Daoy (cell line): ENCODE measurements around the gene PPP1R14C. TPM values are rescaled to one million over a fixed set of nuclear protein-coding genes. Genes with fewer than 3 reads are reported as not detected.
"Not testable (repeated sequence)": the region's sequence is repeated elsewhere in the genome, so short reads cannot be mapped to it uniquely, and the experiment has no call there.

Source experiments
- DNase-seq: peaks from one replicate; pipeline ENCODE4 v3.0.0-alpha.2; 2015; ENCODE audit warnings: low read depth
- total RNA-seq: library from RNA; depleted of rRNA; stranded (reverse); fragments of >200 nt; shearing (Covaris generic); gene quantifications from 2 replicates; pipeline ENCODE4 v1.2.3, GENCODE V29; 2014

The PPP1R14C gene
- total RNA-seq, 1 experiment from 2014 or later, result 12.3 TPM

DNA sequence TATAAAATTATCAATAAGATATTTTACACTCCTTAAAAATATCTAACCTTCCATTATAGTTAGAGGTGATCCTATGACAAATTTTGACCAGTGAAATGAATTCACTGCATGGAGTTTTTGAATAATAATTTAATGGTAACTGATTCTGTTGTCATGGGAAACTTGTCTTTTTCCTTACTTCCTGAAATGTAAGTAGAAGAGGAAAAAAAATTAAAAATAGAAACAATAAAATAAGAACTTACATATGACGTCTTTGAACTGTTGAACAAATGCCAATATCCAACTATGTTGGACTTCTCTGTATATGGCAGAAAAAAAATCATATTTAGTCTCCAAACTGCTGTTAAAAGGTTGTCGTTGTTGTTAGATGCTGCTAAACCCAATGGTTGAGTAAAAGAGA lies 26.3 kb downstream of the PPP1R14C start:
- DNase-seq, result no peak

DNA sequence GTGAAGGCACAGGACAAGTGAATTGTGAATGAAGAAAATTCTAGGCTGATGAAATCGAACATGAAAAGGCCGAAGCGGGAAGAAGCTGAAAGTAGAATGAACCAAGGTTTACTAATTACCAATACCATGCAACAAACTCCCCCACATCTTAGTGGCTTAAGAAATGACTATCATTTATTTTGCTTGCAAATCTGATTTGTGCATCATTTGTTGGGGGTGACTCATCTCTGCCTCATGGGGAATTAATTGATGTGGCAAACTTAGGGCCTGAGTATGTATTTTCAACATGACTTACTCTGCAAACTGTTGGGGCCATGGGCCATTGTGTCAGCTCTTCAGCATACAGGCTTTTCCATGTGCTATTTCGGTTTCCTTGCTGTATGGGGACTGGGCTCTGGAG lies 26.8 kb downstream of the PPP1R14C start:
- DNase-seq, result peak; percentile 86

DNA sequence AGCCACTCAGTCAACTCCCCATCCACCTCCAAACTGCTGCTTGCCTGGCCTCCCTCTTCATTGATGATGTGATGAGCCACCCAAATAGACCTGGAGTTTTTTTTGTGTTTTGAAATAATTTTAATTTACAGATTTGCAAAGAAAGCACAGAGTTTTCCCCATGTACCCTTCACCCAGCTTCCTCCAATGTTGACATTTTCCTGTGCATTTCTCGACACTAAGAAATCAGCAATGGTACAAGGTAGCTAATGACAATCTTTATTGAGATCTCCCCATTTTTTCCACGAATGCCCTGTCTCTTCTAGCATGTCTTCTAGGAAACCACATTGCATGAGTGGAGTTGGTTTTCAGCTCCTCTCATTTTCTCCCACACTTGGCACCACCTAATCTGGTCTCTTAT lies 30.1 kb downstream of the PPP1R14C start:
- no peak for DNase-seq

DNA sequence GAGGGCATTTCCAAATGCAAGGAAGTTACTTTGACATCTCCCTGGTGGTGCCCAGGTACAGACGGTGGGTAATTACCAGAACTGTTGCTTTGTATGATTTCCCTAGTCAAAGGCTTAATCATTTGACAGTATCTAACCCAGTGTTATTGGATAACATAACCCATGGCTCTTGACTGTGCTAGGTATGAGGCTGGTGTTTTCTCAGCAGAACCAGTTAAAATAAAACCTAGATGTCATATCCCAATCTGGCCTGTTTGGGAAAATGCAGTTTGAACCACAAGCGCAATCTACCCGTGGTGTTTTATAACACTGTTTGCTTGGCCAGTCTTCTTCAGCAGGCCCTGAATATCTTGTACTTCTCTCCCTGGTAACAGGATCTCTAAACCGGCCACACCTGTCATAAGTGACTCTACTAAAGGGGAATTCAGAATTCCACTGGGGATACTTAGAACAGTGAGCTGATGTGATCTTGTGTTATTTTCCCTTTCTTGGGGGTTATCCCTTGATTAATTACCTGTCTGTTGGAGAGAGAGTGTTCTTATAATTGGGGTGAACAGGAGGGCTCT lies 32.8 kb downstream of the PPP1R14C start:
- no peak for DNase-seq

DNA sequence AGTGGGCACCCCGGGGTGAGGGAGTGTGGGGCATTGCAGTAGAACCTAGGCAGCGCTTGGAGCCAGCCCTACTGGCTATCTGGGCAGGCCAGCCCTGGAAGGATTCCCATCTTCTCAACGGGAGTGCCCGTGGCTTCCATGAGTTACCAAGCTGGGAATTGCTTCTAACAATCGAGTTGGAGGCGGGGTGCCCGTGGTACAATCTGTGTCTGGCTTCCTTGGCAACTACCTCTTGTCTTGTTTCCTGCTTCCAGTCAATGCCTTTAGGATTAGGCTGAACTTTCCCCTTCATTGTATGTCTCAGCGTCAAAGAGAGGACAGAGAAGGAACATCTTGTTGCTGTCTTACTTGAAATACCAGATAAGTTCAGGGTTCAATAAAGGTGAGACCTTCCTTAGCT lies 33.3 kb downstream of the PPP1R14C start:
- DNase-seq, result peak; percentile 52

DNA sequence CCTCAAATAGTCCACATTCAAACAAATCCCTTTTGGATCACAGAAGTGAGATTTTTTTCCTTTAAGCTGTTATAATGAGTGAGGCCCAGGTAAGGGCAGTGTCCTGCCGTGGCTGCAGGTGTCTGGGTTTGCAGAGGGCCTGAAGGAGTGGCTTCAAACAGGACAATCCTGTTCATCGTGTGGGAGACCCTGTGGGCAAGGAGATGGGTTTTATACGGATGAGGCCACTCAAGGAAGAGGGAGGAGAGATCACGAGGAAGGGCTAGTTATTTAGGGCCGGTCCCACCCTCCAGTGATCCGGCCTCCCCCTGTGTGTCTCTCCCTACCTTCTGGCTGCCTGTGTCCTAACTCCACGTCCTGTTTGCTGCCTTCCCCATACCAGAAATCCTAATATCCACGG lies 33.8 kb downstream of the PPP1R14C start:
- no peak for DNase-seq

DNA sequence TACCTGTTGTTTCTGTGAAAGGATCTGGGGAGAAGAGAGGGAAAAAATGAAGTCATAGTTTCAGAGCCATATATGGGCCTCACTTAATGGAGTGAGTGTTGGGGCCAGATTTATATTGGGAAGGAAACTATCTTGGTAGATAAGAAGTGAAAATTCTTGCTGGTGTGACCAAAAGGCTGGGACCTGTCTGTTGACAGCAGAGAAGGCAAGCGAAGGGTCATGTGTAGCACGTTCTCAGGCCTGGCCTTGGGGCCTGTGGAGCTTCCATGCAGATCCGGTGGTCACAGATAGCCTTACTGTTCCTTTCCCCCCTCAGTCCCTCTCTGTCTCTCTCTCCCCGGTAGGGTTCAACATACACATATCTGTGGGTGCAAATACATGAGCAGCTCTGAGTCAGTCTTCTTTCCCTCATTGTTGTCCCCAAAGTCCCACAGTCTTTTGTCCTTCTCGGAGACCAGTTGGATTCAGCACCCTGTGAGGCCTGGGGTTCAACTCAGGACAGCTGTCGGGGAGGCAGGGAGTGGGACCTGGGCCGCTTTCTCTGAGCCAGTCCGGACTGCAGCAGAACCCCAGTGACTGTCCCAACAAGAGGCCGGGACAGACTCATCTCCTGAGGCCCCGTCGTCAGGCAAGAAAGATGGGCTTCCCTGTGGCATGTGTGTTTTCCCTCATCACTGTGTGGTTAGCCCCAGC lies 34.6 kb downstream of the PPP1R14C start:
- DNase-seq, result no peak

DNA sequence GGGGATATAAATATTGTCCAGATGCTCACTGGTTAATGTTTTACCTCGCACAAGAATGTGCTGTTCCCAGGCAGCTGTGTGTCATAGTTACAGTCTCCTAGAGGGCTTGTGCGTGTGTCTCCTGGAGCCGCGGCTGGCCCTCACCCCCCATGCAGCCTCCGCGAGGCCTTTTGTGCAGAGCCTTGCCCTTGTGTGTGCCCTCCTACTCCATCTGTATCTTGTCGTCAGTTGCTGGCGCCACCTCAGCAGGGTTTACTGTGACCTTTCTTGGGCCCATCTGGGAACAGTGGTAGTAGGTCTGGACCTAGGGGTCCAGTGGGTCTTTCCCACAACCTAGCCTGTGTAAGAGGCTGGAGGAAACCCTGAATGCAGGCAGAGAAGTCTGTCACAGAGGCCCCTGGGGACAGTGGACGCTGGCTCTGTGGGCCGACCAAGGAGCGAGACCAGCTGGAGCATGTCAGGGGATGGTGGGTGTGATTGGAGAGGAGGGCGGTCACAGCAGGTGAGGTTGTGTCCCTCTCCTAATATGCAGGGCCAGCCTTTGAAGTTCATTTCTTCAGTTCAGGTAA lies 35.2 kb downstream of the PPP1R14C start:
- peak; percentile 78 for DNase-seq

DNA sequence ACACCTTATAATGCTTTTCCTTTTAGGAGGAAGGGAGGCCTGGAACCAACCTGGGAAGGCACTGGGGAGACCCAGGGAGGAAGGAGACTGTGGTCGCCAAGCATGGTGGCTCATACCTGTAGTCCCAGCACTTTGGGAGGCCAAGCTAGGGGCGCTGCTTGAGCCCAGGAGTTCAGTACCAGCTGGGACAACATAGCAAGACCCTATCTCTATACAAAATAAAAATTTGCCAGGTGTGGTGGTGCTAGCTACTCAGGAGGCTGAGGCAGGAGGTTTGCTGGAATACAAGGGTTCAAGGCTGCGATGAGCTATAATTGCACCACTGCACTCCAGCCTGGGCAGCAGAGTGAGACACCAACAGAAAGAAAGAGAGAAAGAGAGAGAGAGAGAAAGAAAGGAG lies 36.2 kb downstream of the PPP1R14C start:
- no peak for DNase-seq

DNA sequence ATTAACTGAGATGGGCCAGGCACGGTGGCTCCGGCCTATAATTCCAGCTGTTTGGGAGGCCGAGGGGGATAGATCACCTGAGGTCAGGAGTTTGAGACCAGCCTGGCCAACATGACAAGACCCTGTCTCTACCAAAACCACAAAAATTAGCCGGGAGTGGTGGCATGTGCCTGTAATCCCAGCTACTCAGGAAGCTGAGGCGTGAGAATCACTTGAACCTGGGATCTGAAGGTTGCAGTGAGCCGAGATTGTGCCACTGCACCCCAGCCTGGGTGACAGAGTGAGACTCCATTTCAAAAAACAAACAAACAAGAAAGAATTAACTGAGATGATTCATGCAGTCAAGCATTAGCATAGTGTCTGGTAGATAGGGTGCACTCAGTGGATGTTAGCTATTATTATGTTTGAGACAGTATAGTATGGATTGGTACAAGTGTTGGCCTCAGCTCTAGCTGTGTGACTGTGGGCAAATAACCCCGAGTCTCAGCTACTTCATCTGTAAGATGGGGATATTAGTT lies 37.1 kb downstream of the PPP1R14C start:
- peak; percentile 45 for DNase-seq

DNA sequence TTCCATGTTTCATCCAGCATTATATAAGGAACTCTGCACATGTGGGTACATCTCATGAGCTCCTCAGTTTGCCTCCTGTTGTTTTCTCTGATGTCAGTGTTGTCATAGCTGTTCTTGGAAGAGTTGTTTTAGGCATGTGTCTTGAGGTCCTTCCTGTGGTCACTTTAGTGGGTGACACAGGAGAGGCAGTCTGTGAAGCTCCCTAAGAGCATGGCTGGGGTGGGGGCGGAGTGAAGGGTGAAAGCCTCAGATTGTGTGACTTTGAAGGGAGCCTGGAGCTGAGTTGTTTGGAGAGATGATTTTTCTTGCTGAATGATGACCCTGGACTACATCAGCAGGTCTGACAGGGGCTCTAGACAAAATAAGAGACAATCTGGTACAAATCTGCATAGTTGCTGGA lies 37.7 kb downstream of the PPP1R14C start:
- no peak for DNase-seq

DNA sequence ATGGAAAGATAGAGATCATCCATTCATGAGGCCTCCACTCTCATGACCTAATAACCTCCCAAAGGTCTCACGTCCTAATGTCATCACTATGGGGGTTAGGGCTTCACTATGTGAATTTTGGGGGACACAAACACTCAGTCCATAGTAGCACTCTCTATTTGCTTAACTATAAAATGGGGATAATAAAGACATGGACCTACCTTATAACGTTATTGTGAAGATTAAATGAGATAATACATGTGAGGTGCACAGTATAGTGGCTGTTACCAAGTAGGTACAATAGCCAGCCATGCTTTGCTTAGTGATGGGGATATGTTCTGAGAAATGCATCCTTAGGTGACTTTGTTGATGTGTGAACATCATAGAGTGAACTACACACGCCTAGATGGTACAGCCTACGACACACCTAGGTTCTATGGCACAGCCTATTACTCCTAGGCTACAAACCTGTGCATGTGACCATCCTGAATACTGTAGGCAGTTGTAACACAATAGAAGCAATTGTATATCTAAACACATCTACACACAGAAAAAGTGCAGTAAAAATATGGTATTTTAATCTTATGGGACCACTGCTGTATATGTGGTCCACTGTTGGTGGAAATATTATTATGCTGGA lies 39.7 kb downstream of the PPP1R14C start:
- no peak for DNase-seq

DNA sequence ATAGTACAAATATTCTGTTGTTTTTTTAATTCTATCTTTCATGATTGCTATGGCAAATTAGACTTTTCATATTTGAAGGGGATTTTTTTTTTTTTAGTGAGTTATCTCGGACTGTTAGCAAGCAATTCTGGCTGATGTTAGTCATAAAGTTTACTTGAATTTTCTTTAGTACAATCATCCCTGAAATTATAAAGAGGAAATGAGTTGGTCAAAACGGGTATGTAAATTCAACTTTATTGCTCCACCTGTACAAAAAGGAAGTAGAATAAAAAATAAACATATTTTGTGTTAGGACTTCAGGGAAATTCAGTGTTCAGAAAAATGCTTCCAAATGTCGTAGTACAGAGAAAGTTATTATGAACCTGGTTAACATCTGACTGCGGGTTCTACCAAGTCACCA lies 40.3 kb downstream of the PPP1R14C start:
- DNase-seq, result no peak

DNA sequence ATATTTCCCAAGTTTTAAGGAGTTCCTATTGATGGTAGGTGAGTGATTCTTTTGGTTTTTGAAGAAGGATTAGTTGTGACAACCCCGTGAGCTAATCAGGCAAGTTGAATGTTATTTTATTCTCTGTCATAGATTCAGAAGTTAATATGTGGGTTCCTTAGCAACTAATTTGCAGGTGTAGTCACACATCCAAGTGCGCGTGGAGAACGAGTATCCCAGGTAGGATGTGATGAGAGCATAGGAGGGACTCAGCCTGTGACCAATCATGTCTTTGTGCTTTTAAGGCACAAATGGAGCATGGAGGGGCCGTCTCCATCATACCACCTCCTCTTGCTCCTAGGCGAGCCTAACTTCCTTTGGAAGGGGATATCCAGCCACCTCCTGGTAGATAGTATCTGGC lies 41.1 kb downstream of the PPP1R14C start:
- no peak for DNase-seq

DNA sequence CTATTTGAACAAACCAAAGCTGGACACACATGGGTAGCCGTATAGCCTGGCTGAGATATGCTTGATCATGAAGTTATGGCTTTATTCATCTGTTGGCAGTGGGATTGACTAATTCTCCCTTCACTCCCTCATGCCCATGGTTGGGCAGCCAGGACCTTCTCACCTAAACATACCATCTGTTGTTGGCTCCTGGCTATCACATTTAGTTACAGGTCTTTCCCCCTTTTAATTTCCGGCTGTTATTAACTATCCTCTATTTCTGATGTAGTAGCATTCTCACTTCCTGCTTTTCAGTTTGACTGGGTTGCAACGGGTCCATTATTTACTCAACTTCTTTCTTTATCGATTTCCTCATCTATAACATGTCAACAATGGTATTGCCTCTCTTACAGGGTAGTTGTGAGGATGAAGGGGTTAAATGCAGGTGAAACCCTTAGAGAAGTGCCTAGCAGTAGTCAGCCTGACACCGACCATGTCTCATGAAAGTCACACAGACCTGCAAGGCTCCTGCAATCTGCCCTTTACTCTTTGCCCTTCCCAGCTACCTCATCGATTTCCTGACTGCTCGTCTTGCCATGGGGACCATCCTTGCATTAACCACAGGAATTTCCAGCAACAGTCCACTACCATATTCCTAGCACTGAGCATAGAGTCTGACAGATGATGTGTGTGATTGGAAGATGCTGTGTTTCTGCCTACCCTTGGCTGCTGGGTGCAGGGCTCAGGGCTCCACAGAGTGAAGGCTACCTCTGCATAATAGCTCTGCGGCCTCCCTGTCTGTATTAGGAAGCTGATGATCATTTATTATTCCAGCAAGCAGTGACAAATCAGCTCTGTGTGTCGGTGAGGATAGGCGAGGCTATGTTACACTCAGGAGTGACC lies 42.2 kb downstream of the PPP1R14C start:
- DNase-seq, result no peak

DNA sequence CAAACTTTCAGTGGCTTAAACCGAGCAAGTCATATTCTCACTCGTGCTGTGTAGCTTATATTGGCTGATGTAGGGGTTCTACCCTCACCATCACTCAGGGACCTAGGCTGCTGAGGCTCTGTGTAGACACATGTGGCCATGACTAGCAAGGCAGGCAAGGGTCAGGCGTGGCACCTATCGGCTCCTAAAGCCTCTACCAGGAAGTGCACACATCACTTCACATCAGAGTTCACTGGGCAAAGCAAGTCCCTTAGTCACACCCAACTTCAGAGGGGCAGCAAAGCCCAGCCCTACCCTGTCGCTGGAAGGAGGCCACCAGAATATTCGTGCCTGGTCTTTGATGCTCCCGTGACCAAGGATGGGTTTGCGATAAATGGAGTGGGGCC lies 42.9 kb downstream of the PPP1R14C start:
- no peak for DNase-seq

DNA sequence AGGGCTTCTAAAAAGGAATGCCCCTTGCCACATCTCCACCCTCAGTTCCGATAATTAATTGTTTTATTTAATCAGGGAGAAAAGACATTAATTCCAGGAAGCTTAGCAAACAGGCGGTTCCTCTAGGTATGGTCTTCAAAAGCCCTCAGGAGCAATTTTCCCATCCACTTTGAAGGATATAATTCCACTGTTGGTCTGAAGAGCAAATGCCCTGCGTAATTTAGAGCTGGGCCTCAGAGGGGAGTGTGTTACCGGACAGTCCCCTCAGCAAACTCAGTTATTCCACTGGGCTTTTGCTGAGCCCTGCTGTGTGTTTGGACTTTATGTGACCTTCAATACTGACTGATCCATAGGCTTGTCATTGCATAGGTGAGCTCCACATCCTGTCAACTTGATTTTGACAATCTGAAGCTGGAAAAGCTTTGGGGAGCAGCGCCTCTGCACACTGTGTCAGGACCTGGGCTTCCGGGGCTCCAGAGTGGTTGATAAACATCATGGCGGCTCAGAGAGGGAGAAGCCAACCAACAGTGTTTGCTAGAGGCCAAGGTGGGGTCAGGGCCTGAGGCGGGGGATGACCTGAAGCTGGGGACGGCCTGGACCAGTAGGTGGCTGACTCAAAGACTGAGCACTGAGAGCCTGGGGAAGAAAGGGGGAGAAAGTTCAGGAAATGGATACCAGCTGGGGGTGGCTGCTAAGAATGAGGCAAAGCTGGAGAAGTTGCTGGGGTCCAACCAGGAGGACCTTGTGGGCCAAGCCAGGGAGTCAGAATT lies 43.5 kb downstream of the PPP1R14C start:
- no peak for DNase-seq

DNA sequence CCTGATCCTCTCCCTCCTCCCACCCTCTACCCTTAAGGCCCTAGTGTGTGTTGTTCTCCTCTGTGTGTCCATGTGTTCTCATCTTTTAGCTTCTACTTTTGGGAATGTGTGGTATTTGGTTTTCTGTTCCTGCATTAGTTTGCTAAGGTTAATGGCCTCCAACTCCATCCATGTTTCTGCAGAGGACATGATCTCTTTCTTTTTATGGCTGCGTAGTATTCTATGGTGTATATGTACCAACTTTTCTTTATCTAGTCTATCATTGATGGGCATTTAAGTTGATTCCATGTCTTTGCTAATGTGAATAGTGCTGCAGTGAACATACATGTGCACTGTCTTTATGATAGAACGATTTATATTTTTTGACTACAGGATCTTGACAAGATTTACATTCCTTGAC lies 44.6 kb downstream of the PPP1R14C start:
- DNase-seq, result not testable (repeated sequence)

DNA sequence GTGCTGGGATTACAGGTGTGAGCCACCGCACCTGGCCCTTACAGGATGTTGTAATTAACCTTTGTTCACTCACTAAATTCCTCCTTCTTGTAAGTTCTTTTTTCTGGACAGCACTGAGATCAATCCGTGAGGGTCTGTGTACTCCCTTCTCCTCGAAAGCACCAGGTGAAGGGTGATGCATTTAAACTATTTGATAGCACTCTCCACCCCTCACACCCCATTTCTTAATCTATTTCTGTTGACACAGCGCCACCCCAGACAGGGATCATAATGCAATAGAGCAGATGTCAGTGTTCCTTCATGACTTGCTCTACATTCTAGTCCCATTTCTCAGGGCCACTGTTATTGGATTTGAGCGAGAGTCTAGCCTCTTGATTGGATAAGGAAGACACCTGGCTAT lies 46.3 kb downstream of the PPP1R14C start:
- no peak for DNase-seq

DNA sequence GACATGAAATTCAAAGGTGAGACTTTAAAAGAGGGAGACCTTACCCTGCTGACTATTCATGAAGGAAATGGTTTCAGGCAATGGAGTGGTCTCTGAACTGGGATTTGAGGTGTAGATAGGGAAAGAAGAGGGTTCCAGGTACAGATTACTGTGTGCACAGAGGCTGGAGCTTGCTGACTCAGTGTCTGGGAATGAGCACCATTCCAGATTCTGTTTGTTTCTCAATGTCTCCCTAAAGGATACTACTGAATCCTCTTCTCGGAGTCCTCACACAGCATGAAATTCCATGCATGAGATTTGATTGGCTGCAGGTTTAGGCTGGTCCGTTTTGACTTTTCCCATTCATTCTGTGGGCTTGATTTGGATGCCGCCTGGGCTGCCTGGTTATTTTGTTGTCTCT lies 49.0 kb downstream of the PPP1R14C start:
- DNase-seq, result peak; percentile 70

DNA sequence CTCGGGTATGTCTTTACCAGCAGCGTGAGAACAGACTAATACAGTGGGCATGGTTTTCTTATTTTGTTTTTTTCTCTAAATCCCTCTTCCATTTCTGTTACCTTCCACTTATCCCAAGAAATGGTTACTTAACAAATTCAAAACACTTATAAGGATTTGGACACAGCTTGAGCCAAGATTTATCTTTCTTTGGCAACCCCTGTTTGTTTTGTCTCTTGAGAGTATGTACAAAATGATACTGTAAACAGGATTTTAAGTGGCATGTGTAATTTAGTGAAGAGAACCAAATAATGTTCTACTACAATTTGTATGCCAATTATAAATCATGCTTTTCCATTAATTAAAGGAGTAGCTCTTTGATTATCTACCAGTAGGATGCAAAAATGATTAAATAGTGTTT lies 51.4 kb downstream of the PPP1R14C start:
- DNase-seq, result no peak
